Adrenal gland (tissue), 5 donors: ENCODE data around the gene CPED1.

Experiments used
- CTCF ChIP-seq, 6 experiments: fragments of 450-650 bp in 4 of 6; fragments of 200-600 bp in 2 of 6; sonication (generic) in 1 of 6; IDR thresholded peaks; 1 replicate in 5 of 6; 2 replicates in 1 of 6; pipeline versions ENCODE4 v1.5.1 to v1.8.0; 2016 to 2021; ENCODE audit warnings: antibody characterized with exemption in 6 of 6, mild to moderate bottlenecking in 2 of 6, moderate library complexity in 1 of 6
- POLR2A ChIP-seq, 2 donors: fragments of 450-650 bp; IDR thresholded peaks; one replicate each; pipeline ENCODE4 v1.6.1; 2017; ENCODE audit warnings: antibody characterized with exemption in 2 of 2, mild to moderate bottlenecking in 2 of 2, moderate library complexity in 1 of 2
- donor health status: DM: no; HTN: no; CAD: no.

DNA sequence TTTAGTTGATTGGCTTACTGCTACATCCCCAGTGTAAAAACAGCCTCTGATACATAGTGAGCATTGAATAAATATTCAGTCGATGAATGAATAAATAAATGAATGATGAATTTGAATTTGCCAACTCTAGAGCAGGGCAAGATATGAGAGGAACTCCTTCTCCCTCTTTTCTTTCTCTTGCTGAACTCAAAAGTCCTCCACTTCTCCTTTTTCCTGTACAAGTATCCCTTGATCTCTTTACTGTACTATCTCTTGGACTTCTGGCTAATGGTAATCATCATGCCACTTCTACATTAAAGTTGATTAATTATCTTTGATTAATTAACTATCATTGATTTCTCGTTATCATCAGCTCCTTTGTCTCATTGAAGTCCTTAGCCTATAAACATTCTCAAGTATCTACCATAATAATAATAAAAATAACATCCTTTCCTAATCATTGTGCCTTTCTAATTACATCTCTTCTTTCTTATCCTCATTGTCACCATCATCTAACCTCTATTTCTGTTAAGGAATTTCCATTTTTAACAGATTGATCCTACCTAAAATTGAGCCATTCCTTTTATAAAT, 10.6 kb downstream of the CPED1 start:
- no peak for TF ChIP-seq CTCF (IDR thresholded peaks at IDR 0.05)
- no peak for TF ChIP-seq POLR2A (IDR thresholded peaks at IDR 0.05)
